Mesenchymal stem cell (in vitro differentiated cells and primary cell): Measurements from ENCODE around the gene NRN1L.
A peak's percentile ranks its signal among the peaks of the same experiment; 100 is the strongest.

Experiments used
- DNase-seq: peaks from one replicate; pipeline ENCODE4 v3.0.0-alpha.2; 2013
- H2AFZ ChIP-seq: one replicate; pipeline ENCODE4 v1.6.1; 2013; ENCODE audit warnings: low read depth, mild to moderate bottlenecking, control low read depth, inconsistent platforms, low read length, moderate library complexity
- H2AK5ac ChIP-seq: 2 replicates; pipeline ENCODE4 v1.6.1; 2013; ENCODE audit warnings: low read length, moderate library complexity, mild to moderate bottlenecking, inconsistent platforms; ENCODE audit not compliant: severe bottlenecking
- H2BK120ac ChIP-seq: one replicate; pipeline ENCODE4 v1.6.1; 2013; ENCODE audit warnings: low read depth, mild to moderate bottlenecking, inconsistent platforms, low read length, moderate library complexity
- H2BK12ac ChIP-seq, 2 experiments: one replicate each; pipeline ENCODE4 v1.6.1; 2013; ENCODE audit warnings: inconsistent platforms in 2 of 2, low read length in 2 of 2, mild to moderate bottlenecking in 2 of 2, moderate library complexity in 2 of 2, control low read depth in 1 of 2
- H2BK15ac ChIP-seq: one replicate; pipeline ENCODE4 v1.6.1; 2013; ENCODE audit warnings: mild to moderate bottlenecking, low read depth, inconsistent platforms; ENCODE audit not compliant: poor library complexity, severe bottlenecking
- H2BK5ac ChIP-seq: 2 replicates; pipeline ENCODE4 v1.6.1; 2013; ENCODE audit warnings: low read depth, mild to moderate bottlenecking, low read length, control low read depth, inconsistent platforms; ENCODE audit not compliant: poor library complexity, severe bottlenecking
- H3K14ac ChIP-seq, 2 experiments: one replicate each; pipeline ENCODE4 v1.6.1; 2013; ENCODE audit warnings: inconsistent platforms in 2 of 2, low read length in 2 of 2, control low read depth in 1 of 2, mild to moderate bottlenecking in 1 of 2, moderate library complexity in 1 of 2
- H3K18ac ChIP-seq, 2 experiments: one replicate each; pipeline ENCODE4 v1.6.1; 2013; ENCODE audit warnings: inconsistent platforms in 2 of 2, low read length in 2 of 2, control low read depth in 1 of 2, low read depth in 1 of 2, mild to moderate bottlenecking in 1 of 2
- H3K23ac ChIP-seq, 2 experiments: one replicate each; pipeline ENCODE4 v1.6.1; 2013; ENCODE audit warnings: inconsistent platforms in 2 of 2, low read length in 2 of 2, mild to moderate bottlenecking in 2 of 2, moderate library complexity in 2 of 2, control low read depth in 1 of 2
- H3K27ac ChIP-seq: 2 replicates; pipeline ENCODE4 v1.5.1; 2013; ENCODE audit warnings: mild to moderate bottlenecking, moderate library complexity, low read length, control low read depth, inconsistent platforms; ENCODE audit not compliant: poor library complexity, severe bottlenecking
- H3K27me3 ChIP-seq, 2 experiments: 2 replicates each; pipeline versions ENCODE4 v1.6.1 to v1.7.0; 2013; ENCODE audit warnings: low read length in 2 of 2, mild to moderate bottlenecking in 2 of 2, moderate library complexity in 2 of 2, control low read depth in 1 of 2, inconsistent platforms in 1 of 2; ENCODE audit not compliant: control insufficient read depth in 1 of 2, insufficient read depth in 1 of 2
- H3K36me3 ChIP-seq, 2 experiments: 2 replicates each; pipeline versions ENCODE4 v1.6.1 to v1.7.0; 2013; ENCODE audit warnings: low read length in 2 of 2, control low read depth in 1 of 2, inconsistent platforms in 1 of 2, low read depth in 1 of 2, mild to moderate bottlenecking in 1 of 2; ENCODE audit not compliant: insufficient read depth in 2 of 2, control insufficient read depth in 1 of 2
- H3K4ac ChIP-seq, 2 experiments: one replicate each; pipeline ENCODE4 v1.6.1; 2013; ENCODE audit warnings: inconsistent platforms in 2 of 2, low read length in 2 of 2, mild to moderate bottlenecking in 2 of 2, moderate library complexity in 2 of 2, control low read depth in 1 of 2, low read depth in 1 of 2
- H3K4me1 ChIP-seq: 2 replicates; pipeline ENCODE4 v1.6.1; 2013; ENCODE audit warnings: low read depth, low read length, control low read depth; ENCODE audit not compliant: control insufficient read depth, insufficient read depth
- H3K4me2 ChIP-seq: 2 replicates; pipeline ENCODE4 v1.6.1; 2013; ENCODE audit warnings: low read length, mild to moderate bottlenecking, inconsistent platforms; ENCODE audit not compliant: poor library complexity, severe bottlenecking
- H3K4me3 ChIP-seq, 2 experiments: 2 replicates each; pipeline versions ENCODE4 v1.5.1 to v1.7.0; 2013; ENCODE audit warnings: low read length in 2 of 2, mild to moderate bottlenecking in 2 of 2, control low read depth in 1 of 2, low read depth in 1 of 2; ENCODE audit not compliant: insufficient read depth in 1 of 2
- H3K79me1 ChIP-seq: replicated peaks from 2 replicates; pipeline ENCODE4 v1.6.1; 2013; ENCODE audit warnings: mild to moderate bottlenecking, control low read depth, low read length, inconsistent platforms; ENCODE audit not compliant: poor library complexity, severe bottlenecking
- H3K9ac ChIP-seq: 2 replicates; pipeline ENCODE4 v1.7.0; 2013; ENCODE audit warnings: mild to moderate bottlenecking, low read length, moderate library complexity
- H3K9me3 ChIP-seq: 2 replicates; pipeline ENCODE4 v1.7.0; 2013; ENCODE audit warnings: mild to moderate bottlenecking, low read length; ENCODE audit not compliant: control insufficient read depth
- H4K8ac ChIP-seq: one replicate; pipeline ENCODE4 v1.6.1; 2013; ENCODE audit warnings: inconsistent platforms, mild to moderate bottlenecking, low read length, moderate library complexity
- H4K91ac ChIP-seq: one replicate; pipeline ENCODE4 v1.6.1; 2013; ENCODE audit warnings: mild to moderate bottlenecking, low read length, inconsistent platforms
- WGBS: methylation state at CpG from one replicate; pipeline ENCODE4 v1.1.7; 2013; ENCODE audit warnings: mixed read lengths; 5-methylcytosine and 5-hydroxymethylcytosine counted together

NRN1L gene

DNA sequence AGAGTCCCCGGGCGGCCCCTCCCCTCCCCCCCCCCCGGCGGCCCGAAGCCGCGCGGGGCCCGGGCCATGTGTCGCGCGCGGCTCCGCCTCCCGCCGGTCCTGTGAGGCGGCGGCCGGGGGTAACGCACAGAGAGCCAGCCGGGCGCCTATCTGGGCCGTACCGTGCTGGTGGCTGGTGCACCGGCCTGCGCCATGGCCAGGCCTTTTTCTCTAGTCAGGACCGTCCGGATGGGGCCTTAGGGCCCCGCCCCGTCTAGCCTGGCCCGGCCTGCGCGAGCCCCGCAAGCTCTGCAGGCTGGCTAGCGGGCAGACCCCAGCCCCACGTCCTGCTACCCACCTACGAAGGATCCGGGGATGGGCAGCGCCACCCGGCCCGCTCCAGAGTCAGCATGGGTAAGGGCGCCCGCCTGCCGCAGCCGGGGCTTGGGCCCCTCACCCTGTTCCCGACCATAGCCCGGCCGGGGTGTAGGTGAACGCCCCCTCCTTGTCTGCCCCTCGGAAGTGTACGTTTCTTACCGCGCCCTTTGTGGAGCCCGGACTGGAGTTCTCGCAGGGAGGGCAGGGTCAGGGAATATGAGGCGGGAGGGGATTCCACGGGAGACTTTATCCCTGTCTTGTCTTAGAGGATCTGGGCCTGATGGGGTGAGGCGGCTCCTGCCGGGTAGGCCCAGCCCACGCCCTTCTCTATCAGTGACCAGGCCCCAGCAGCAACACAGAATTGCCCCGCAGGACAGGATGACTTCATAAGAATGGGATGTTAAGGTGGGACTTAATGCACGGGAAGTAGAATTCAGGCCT lies 37.4 kb upstream of the NRN1L start, which contains the start of gene CENPT:
Gene CENPT (minus strand): TSS at position 630 of the 798 bp plus-strand sequence. CDS start 13,834 bp downstream, outside the sequence.
- peak within 1 kb of the TSS; percentile 83 to 84 for H3K14ac ChIP-seq
- H3K9ac ChIP-seq: peak within 1 kb of the TSS; percentile 98
- H2BK5ac ChIP-seq: peak within 1 kb of the TSS; percentile 89
- peaks cover 16 to 20% of the 10 kb centered on the region in 2 experiments for H3K36me3 ChIP-seq
- peak within 1 kb of the TSS; percentile 98 to 99 for H3K18ac ChIP-seq
- peak within 1 kb of the TSS; percentile 62 for H2AK5ac ChIP-seq
- peak within 1 kb of the TSS; percentile 85 to 92 for H3K4me3 ChIP-seq
- H3K4me1 ChIP-seq: peaks cover 30% of the 10 kb centered on the region
- H2BK15ac ChIP-seq: peak within 1 kb of the TSS; percentile 92
- H3K4ac ChIP-seq: peak within 1 kb of the TSS; percentile 98 to 99
- H3K4me2 ChIP-seq: peak within 1 kb of the TSS; percentile 89
- peak within 1 kb of the TSS; percentile 3 to 82 for H3K23ac ChIP-seq
- peak within 1 kb of the TSS; percentile 99 for H4K91ac ChIP-seq
- DNase-seq: peak; percentile 71
- peak within 1 kb of the TSS; percentile 8 for H2AFZ ChIP-seq
- peak within 1 kb of the TSS; percentile 100 for H4K8ac ChIP-seq
- under 1% methylated on average over 48 of the region's 62 CpGs for WGBS
- H3K9me3 ChIP-seq: no peaks in the 10 kb centered on the region
- H2BK12ac ChIP-seq: no peak within 1 kb of the TSS
- H2BK120ac ChIP-seq: peak within 1 kb of the TSS; percentile 99
- peaks cover 2% of the 10 kb centered on the region for H3K79me1 ChIP-seq
- H3K27me3 ChIP-seq: no peaks in the 10 kb centered on the region
- H3K27ac ChIP-seq: peak within 1 kb of the TSS; percentile 97

DNA sequence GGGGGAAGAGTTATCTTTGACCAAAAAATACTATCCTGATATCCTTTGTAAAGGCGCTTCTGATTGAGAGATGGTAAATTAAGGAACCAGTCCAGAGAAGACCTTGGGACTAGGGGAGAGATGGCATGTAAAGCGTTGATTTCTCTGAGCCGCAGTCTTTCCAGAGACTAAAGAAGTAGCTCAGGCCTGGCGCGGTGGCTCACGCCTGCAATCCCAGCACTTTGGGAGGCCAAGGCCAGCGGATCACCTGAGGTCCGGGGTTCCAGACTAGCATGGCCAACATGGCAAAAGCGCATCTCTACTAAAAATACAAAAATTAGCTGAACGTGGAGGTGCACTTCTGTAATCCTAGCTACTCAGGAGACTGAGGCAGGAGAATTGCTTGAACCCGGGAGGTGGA lies 36.6 kb upstream of the NRN1L start:
- Histone ChIP-seq H2AFZ (no peak overlapping the region), H3K36me3 (peaks cover 16 to 21% of the 10 kb centered on the region in 2 experiments), H3K27ac (peak overlapping the region; percentile 88), H3K4me3 (peak overlapping the region in 1 of 2 experiments; percentile 85), H3K9me3 (no peaks in the 10 kb centered on the region), H4K91ac (no peak overlapping the region), H2BK15ac (no peak overlapping the region), H3K79me1 (peaks cover 2% of the 10 kb centered on the region), H3K27me3 (no peaks in the 10 kb centered on the region), H3K4me2 (peak overlapping the region; percentile 81), H2BK5ac (no peak overlapping the region), H2AK5ac (no peak overlapping the region), H3K23ac (no peak overlapping the region), H3K4me1 (peaks cover 27% of the 10 kb centered on the region), H3K4ac (no peak overlapping the region), H2BK12ac (no peak overlapping the region), H3K14ac (no peak overlapping the region), H2BK120ac (no peak overlapping the region), H3K9ac (peak overlapping the region; percentile 98), H4K8ac (no peak overlapping the region), H3K18ac (no peak overlapping the region)
- no peak for DNase-seq
- 93% methylated on average over 11 of the region's 11 CpGs for WGBS

DNA sequence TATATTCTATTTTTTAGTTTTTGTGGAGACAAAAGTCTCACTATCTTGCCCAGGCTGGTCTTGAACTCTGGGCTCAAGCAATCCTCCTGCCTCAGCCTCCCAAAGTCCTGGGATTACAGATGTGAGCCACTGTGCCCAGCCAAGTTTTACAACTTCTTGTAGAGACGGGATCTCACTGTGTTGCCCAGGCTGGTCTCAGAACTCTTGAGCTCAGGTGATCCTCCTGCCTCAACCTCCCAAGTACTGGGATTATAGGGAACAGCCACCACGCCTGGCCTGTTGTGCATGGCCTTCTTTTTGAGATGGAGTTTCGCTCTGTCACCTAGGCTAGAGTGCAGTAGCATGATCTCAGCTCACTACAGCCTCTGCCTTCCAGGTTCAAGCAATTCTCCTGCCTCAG lies 31.0 kb upstream of the NRN1L start:
- no peak overlapping the region for H4K91ac ChIP-seq
- no peaks in the 10 kb centered on the region for H3K79me1 ChIP-seq
- H3K27ac ChIP-seq: no peak overlapping the region
- H2BK120ac ChIP-seq: no peak overlapping the region
- no peak overlapping the region for H3K18ac ChIP-seq
- no peak overlapping the region for H2BK5ac ChIP-seq
- H3K23ac ChIP-seq: no peak overlapping the region
- no peaks in the 10 kb centered on the region for H3K27me3 ChIP-seq
- no peak overlapping the region for H2BK12ac ChIP-seq
- no peak for DNase-seq
- no peak overlapping the region for H3K4me3 ChIP-seq
- 95% methylated on average over 3 of the region's 3 CpGs for WGBS
- peaks cover 7 to 37% of the 10 kb centered on the region in 2 experiments for H3K36me3 ChIP-seq
- no peak overlapping the region for H2AFZ ChIP-seq
- H2AK5ac ChIP-seq: no peak overlapping the region
- H4K8ac ChIP-seq: no peak overlapping the region
- H3K4me1 ChIP-seq: peaks cover 23% of the 10 kb centered on the region
- H3K9me3 ChIP-seq: no peaks in the 10 kb centered on the region
- H2BK15ac ChIP-seq: no peak overlapping the region
- H3K4me2 ChIP-seq: no peak overlapping the region
- no peak overlapping the region for H3K14ac ChIP-seq
- H3K9ac ChIP-seq: no peak overlapping the region
- no peak overlapping the region for H3K4ac ChIP-seq

DNA sequence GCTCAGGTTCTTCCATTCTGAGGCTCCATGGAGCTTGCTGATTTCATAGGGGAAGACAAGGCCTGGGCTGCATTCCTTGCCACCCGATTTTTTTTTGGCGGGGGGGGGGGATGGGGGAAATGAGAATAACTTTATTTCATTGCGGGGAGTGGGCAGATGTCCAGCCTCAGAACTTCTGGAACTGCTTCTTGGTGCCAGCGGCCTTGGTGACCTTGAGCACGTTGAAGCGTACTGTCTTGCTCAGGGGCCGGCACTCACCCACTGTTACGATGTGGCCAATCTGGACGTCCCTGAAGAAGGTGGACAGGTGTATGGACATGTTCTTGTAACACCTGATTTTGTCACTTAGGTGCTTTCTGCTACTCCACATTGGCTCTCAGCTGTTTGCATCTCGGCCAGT lies 28.9 kb upstream of the NRN1L start:
- Histone ChIP-seq H3K4me2 (no peak overlapping the region), H2AFZ (no peak overlapping the region), H2BK12ac (no peak overlapping the region), H3K79me1 (no peaks in the 10 kb centered on the region), H2BK5ac (no peak overlapping the region), H3K36me3 (peaks cover 0 to 39% of the 10 kb centered on the region in 2 experiments), H3K4me3 (no peak overlapping the region), H3K27me3 (no peaks in the 10 kb centered on the region), H2BK120ac (no peak overlapping the region), H3K9me3 (no peaks in the 10 kb centered on the region), H4K8ac (no peak overlapping the region), H3K4me1 (peaks cover 22% of the 10 kb centered on the region), H4K91ac (no peak overlapping the region), H3K4ac (no peak overlapping the region), H3K14ac (no peak overlapping the region), H3K27ac (no peak overlapping the region), H3K23ac (no peak overlapping the region), H3K18ac (no peak overlapping the region), H2AK5ac (no peak overlapping the region), H3K9ac (no peak overlapping the region), H2BK15ac (no peak overlapping the region)
- 95% methylated on average over 10 of the region's 10 CpGs for WGBS
- no peak for DNase-seq
